ENCODE data around the gene ILK. TPM values are rescaled to one million over a fixed set of nuclear protein-coding genes. Genes with fewer than 3 reads are reported as not detected.

Gene ILK
- total RNA-seq, 1 experiment from 2014 or later = 117 TPM

GRCh38 chr11:6584528-6584927 lies 19.0 kb upstream of the ILK start:
- peaks cover 5% of the 10 kb centered on the region for H3K36me3 Mint-ChIP-seq (ENCODE audit: insufficient read depth, unreplicated experiment)
- no peaks in the 10 kb centered on the region for H3K4me1 Mint-ChIP-seq (ENCODE audit: low read depth, unreplicated experiment)
- CTCF ChIA-PET = no interaction called here

GRCh38 chr11:6586434-6587359 lies 16.9 kb upstream of the ILK start:
- POLR2A ChIA-PET = no interaction called here
- H3K4me1 Mint-ChIP-seq (ENCODE audit: low read depth, unreplicated experiment) = no peaks in the 10 kb centered on the region
- intact Hi-C loops (cut with micrococcal nuclease; ENCODE audit: unreplicated experiment) = no loop called here
- no TSS peak for BruUV-seq (replicated peaks)
- no peak overlapping the region for H3K4me3 ChIP-seq (ENCODE audit: low read depth, low read length)
- H3K27me3 Mint-ChIP-seq (ENCODE audit: insufficient read depth, unreplicated experiment) = no peaks in the 10 kb centered on the region
- no peak for TF ChIP-seq CTCF (IDR thresholded peaks at IDR 0.05; ENCODE audit: insufficient read depth in 1 of 2, low read depth in 1 of 2, low read length in 1 of 2, severe bottlenecking in 1 of 2, unreplicated experiment in 1 of 2)
- H3K4me1 ChIP-seq = no peaks in the 10 kb centered on the region
- peaks cover 5% of the 10 kb centered on the region for H3K36me3 Mint-ChIP-seq (ENCODE audit: insufficient read depth, unreplicated experiment)
- peaks cover 8% of the 10 kb centered on the region for H3K9me3 ChIP-seq
- H3K27ac Mint-ChIP-seq (ENCODE audit: unreplicated experiment) = no peak overlapping the region
- H3K27me3 ChIP-seq (replicated peaks; ENCODE audit: control insufficient read depth, insufficient read depth, low read length) = no peaks in the 10 kb centered on the region
- H3K9me3 Mint-ChIP-seq (ENCODE audit: unreplicated experiment) = peaks cover 34% of the 10 kb centered on the region
- CTCF ChIA-PET = no interaction called here
- H3K36me3 ChIP-seq (ENCODE audit: control insufficient read depth, insufficient read depth, low read length) = no peaks in the 10 kb centered on the region; the same call in 1 of the 2 replicates
- no peak for DNase-seq
- H3K4me3 Mint-ChIP-seq (ENCODE audit: unreplicated experiment) = no peak overlapping the region

More at GRCh38 chr11:6584528-6584927, 19.0 kb upstream of the ILK start:
- Histone ChIP-seq H3K9me3 (peaks cover 8% of the 10 kb centered on the region), H3K4me3 (ENCODE audit: low read depth, low read length) (no peak overlapping the region), H3K4me1 (no peaks in the 10 kb centered on the region), H3K27me3 (replicated peaks; ENCODE audit: control insufficient read depth, insufficient read depth, low read length) (no peaks in the 10 kb centered on the region), H3K36me3 (ENCODE audit: control insufficient read depth, insufficient read depth, low read length) (no peaks in the 10 kb centered on the region; the same call in 1 of the 2 replicates)
- Mint-ChIP-seq H3K4me3 (ENCODE audit: unreplicated experiment) (no peak overlapping the region), H3K27me3 (ENCODE audit: insufficient read depth, unreplicated experiment) (no peaks in the 10 kb centered on the region), H3K27ac (ENCODE audit: unreplicated experiment) (no peak overlapping the region), H3K9me3 (ENCODE audit: unreplicated experiment) (peaks cover 34% of the 10 kb centered on the region)
- DNase-seq = no peak
- POLR2A ChIA-PET = no interaction called here
- no TSS peak for BruUV-seq (replicated peaks)
- intact Hi-C loops (cut with micrococcal nuclease; ENCODE audit: unreplicated experiment) = no loop called here
- no peak for TF ChIP-seq CTCF (IDR thresholded peaks at IDR 0.05; ENCODE audit: insufficient read depth in 1 of 2, low read depth in 1 of 2, low read length in 1 of 2, severe bottlenecking in 1 of 2, unreplicated experiment in 1 of 2)

GRCh38 chr11:6587360-6587953 lies 16.1 kb upstream of the ILK start:
- Mint-ChIP-seq H3K9me3 (ENCODE audit: unreplicated experiment) (peaks cover 26% of the 10 kb centered on the region), H3K4me3 (ENCODE audit: unreplicated experiment) (no peak overlapping the region), H3K27ac (ENCODE audit: unreplicated experiment) (no peak overlapping the region), H3K36me3 (ENCODE audit: insufficient read depth, unreplicated experiment) (peaks cover 8% of the 10 kb centered on the region), H3K27me3 (ENCODE audit: insufficient read depth, unreplicated experiment) (no peaks in the 10 kb centered on the region), H3K4me1 (ENCODE audit: low read depth, unreplicated experiment) (no peaks in the 10 kb centered on the region)
- Histone ChIP-seq H3K27me3 (replicated peaks; ENCODE audit: control insufficient read depth, insufficient read depth, low read length) (no peaks in the 10 kb centered on the region), H3K4me3 (ENCODE audit: low read depth, low read length) (no peak overlapping the region), H3K9me3 (peaks cover 8% of the 10 kb centered on the region), H3K4me1 (no peaks in the 10 kb centered on the region), H3K36me3 (ENCODE audit: control insufficient read depth, insufficient read depth, low read length) (no peaks in the 10 kb centered on the region; the same call in 1 of the 2 replicates)
- DNase-seq = no peak
- no TSS peak for BruUV-seq (replicated peaks)
- TF ChIP-seq CTCF (IDR thresholded peaks at IDR 0.05; ENCODE audit: insufficient read depth in 1 of 2, low read depth in 1 of 2, low read length in 1 of 2, severe bottlenecking in 1 of 2, unreplicated experiment in 1 of 2) = no peak
- CTCF ChIA-PET = no interaction called here
- POLR2A ChIA-PET = no interaction called here
- intact Hi-C loops (cut with micrococcal nuclease; ENCODE audit: unreplicated experiment) = no loop called here

Data from Caco-2 (cell line).